GM19023 (cell line): Measurements from ENCODE around the gene SCAF1.

Experiments
- ATAC-seq: cut with Tn5 transposase; IDR thresholded peaks from one replicate; pipeline ENCODE4 v1.9.1; 2021; ENCODE audit warnings: mild to moderate bottlenecking, moderate library complexity; ENCODE audit not compliant: unreplicated experiment

Gene SCAF1

GRCh38 chr19:49645592-49645991, 3.6 kb downstream of the SCAF1 start:
- ATAC-seq, result no peak

GRCh38 chr19:49645995-49646394, 4.0 kb downstream of the SCAF1 start:
- ATAC-seq, result no peak

DNA sequence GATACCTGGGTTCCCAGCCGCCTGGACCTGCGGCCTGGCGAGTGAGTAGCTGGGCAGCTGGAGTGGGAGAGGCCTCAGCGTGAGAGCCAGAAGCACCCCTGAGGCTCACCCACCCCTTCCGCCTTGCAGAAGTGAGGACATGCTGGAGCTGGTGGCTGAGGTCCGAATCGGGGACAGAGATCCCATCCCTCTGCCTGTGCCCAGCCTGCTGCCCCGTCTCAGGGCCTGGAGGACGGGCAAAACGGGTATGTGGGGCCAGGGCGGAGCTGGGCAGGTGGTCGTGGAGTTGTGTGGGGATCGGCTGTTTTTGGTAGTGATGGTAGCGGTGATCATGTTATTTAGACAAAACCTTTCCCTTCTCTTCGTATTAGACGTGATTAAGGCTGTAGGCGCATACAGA, 4.6 kb downstream of the SCAF1 start:
- no peak for ATAC-seq

DNA sequence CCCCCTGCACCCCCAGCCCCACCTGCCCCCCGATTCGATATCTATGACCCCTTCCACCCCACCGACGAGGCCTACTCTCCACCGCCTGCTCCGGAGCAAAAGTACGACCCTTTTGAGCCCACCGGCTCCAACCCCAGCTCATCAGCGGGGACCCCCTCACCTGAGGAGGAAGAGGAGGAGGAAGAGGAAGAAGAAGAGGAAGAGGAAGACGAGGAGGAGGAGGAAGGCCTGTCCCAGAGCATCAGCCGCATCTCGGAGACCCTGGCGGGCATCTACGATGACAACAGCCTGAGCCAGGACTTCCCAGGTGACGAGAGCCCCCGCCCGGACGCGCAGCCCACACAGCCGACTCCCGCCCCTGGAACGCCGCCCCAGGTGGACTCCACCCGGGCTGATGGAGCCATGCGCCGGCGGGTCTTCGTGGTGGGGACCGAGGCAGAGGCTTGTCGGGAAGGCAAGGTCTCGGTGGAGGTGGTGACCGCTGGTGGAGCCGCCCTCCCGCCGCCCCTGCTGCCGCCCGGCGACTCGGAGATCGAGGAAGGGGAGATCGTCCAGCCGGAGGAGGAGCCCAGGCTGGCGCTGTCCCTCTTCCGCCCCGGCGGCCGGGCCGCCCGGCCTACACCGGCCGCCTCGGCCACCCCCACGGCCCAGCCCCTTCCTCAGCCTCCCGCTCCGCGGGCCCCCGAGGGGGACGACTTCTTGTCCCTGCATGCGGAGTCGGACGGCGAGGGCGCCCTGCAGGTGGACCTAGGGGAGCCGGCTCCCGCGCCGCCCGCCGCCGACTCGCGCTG, 9.2 kb downstream of the SCAF1 start:
- no peak for ATAC-seq

- no peak for ATAC-seq
These were observed 10.0 kb downstream of the SCAF1 start for GRCh38 chr19:49651820-49652550.

DNA sequence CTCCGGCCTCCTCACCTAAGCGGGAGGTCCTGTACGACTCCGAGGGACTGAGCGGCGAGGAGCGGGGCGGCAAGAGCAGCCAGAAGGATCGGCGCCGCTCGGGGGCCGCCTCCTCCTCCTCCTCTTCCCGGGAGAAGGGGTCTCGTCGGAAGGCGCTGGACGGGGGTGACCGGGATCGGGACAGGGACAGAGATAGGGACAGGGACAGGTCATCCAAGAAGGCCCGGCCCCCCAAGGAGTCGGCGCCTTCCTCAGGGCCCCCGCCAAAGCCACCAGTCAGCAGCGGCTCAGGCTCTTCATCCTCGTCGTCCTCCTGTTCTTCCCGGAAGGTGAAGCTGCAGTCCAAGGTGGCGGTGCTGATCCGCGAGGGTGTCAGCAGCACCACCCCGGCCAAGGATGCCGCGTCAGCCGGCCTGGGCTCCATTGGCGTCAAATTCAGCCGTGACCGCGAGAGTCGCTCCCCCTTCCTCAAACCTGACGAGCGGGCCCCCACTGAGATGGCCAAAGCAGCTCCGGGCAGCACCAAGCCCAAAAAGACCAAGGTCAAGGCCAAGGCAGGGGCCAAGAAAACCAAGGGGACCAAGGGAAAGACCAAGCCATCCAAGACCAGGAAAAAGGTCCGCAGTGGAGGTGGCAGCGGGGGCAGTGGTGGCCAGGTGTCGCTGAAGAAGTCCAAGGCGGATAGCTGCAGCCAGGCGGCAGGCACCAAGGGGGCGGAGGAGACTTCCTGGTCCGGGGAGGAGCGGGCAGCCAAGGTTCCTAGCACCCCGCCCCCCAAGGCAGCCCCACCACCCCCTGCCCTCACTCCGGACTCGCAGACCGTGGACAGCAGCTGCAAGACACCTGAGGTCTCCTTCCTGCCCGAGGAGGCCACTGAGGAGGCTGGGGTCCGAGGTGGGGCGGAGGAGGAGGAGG, 10.8 kb downstream of the SCAF1 start:
- no peak for ATAC-seq

- no peak for ATAC-seq
These were observed 11.4 kb downstream of the SCAF1 start for GRCh38 chr19:49653466-49653806.

GRCh38 chr19:49654581-49654980, 12.6 kb downstream of the SCAF1 start:
- no peak for ATAC-seq

- no peak for ATAC-seq
These were observed 13.8 kb downstream of the SCAF1 start for GRCh38 chr19:49655570-49656455.

GRCh38 chr19:49656456-49657109, 14.6 kb downstream of the SCAF1 start:
- no peak for ATAC-seq

DNA sequence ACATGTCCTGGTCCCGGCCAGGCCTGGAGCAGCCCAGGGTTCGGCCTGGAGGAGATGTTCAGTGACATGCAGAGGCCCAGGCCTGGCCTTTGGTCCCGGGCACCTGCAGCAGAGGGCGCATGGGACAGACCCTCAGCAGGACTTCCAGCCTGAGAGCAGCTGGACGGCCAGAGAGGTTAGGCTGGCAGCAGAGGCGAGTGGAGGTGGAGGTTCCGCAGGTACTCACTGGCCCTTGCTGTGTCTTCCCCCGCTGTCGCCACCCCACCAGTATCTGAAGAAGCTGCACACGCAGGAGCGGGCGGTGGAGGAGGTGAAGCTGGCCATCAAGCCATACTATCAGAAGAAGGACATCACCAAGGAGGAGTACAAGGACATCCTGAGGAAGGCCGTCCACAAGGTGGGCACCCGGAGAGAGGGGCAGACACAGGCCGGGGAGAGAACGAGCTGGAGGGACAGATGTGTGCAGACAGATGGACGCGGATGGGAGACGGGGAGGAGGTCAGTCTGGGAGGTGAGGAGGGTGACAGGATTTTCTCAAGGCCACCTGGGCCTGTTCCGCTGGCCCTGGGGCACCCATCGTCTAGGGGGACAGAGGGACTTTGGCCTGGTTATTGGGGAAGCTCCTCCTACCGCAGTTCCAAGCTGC, 15.6 kb downstream of the SCAF1 start:
- no peak for ATAC-seq

GRCh38 chr19:49658139-49658517, 16.1 kb downstream of the SCAF1 start:
- no peak for ATAC-seq

- ATAC-seq, result no peak
These were observed 16.8 kb downstream of the SCAF1 start for GRCh38 chr19:49658566-49659442.

- ATAC-seq, result no peak
These were observed 18.4 kb downstream of the SCAF1 start for GRCh38 chr19:49660338-49660961.

DNA sequence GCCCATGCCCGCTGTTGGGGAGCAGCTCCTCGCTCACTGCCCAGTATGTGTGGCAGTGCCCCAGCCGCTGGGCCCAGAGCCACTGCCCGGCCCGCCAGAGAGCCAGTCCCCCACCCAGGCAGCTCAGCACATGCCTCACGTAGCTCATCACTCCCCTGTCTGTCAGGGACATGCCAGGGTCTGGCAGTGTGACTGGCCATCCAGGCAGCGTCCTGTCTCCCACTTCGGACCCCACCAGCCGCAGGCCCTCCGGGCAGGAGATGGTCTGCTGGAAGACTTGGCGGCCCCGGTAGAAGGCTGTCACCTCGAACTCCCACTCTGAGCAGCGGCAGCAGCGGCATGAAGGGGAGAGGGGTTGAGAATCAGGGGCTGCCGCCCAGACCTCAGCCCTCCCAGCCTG, 20.0 kb downstream of the SCAF1 start:
- no peak for ATAC-seq

GRCh38 chr19:49663224-49663623, 21.2 kb downstream of the SCAF1 start:
- no peak for ATAC-seq

GRCh38 chr19:49664171-49665035, 22.4 kb downstream of the SCAF1 start:
- ATAC-seq, result no peak
